HG02885 (cell line): ENCODE results near the gene GDAP2.
"Not testable (repeated sequence)": the region's sequence is repeated elsewhere in the genome, so short reads cannot be mapped to it uniquely, and the experiment has no call there.

Experiments used
- ATAC-seq: cut with Tn5 transposase; IDR thresholded peaks from one replicate; pipeline ENCODE4 v1.9.1; 2021; ENCODE audit warnings: mild to moderate bottlenecking; ENCODE audit not compliant: unreplicated experiment, poor library complexity

Gene GDAP2

GRCh38 chr1:117844478-117844877, 84.9 kb downstream of the GDAP2 start:
- not testable (repeated sequence) for ATAC-seq

DNA sequence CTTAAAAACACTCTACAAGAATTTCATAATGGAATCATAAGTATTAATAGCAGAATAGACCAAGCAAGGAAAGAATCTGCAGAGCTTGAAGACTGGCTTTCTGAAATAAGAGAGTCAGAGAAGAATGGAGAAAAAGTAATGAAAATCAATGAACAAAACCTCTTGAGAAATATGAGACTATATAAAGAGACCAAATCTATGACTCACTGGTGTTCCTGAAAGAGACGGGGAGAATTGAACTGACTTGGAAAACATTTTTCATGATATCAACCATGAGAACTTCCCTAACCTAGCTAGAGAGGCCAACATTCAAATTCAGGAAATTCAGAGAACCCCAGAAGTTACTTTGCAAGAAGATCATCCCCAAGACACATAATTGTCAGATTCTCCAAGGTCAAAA, 85.6 kb downstream of the GDAP2 start:
- ATAC-seq, result no peak

DNA sequence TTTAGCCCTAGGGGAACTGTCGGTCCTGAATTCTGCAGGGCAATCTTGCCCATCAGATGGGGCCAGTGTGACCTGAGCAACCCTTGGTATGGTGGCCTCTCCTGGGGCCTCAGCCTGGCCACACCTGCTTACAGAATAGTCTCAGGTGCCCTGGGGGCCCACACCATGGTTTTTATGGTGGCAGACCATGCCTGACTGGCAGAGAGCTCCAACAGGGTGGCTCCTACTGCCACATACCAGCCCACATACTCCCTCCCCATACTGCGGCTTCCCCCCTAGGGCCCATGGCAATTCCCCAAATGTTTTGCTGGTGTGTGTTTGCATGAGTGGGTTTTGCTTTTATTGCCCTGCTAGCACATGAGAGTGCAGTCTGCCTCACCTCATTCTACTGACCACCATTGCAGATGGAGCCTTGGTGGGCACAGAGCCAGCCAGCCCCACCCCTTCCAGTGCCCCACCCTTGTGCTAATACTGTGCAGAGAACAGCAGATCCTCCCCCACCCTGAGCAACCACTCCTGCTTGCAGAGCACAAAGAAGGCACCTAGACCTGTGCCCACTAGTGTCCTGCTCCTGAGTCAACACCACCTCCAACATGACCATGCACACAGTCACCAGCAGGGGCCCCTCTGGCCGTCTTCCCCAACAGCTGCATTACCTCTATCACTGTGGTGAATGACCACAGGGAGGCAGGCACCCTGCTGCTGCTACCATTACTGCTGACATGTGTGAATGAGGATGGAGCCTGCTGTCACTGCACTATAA, 86.8 kb downstream of the GDAP2 start:
- no peak for ATAC-seq

DNA sequence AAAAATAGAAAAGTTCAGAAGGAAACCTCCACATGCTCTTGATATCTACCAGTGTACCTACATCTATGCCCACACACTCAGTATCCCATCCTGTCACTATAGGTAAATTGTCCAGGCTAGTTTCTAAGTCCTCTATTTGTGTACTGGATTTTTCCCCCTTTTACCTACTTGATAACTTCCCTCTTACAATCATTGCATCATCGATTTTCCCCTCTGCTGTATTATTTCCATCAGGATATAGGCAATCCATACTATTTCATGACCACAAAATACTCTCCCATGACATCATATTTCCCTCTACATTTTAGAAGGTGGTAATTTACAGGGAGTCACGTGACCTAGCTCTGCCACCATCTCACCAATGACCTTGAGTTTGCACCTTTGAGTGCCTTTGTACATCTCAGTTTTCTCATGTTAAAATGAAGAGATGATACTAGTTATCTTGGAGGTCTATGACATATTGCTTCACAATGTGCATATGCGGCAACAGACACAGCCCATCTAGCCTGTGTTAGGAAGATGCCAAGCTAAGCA, 88.2 kb downstream of the GDAP2 start:
- no peak for ATAC-seq

- no peak for ATAC-seq
Observed at GRCh38 chr1:117838911-117839310, 90.5 kb downstream of the GDAP2 start.

GRCh38 chr1:117836069-117836468, 93.4 kb downstream of the GDAP2 start:
- peak; percentile 50 for ATAC-seq

DNA sequence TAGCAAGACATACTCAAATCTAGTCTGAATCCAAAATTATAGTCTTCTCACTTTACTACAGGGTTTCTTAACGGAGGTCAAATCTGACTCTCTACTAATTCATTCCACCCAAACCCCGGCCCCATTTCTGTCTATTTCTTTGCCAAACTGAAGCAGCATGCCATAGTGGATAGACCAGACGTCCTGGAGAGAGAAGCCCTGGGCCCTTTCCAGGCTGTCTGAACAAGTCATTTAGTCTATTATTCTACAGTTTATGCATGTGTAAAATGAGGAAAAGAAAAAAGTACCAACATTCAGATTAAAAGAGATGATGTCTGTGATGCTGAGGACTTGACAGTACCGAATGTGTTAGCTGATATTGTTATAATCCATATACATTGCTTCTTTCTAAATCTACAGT, 95.0 kb downstream of the GDAP2 start:
- ATAC-seq, result no peak

DNA sequence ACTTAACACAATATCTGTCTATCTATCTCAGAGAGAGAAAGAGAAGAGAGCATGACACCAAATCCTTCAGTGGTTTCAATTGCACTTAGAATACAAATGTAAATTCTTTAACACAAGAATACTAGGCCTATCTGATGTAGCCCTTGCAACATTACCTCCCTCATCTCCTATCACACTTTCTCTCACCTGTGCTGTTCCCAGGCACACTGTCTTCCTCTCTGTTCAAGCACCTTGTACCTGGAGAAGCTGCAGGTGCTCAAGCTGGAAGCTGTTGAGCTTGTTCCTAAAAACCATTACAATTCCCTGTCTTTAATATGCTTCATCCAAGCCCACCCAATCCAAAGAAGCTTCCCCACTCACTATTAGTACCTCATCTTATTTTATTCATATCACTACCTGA, 97.0 kb downstream of the GDAP2 start:
- no peak for ATAC-seq

- ATAC-seq, result no peak
Observed at GRCh38 chr1:117830222-117830621, 99.2 kb downstream of the GDAP2 start.

- no peak for ATAC-seq
Observed at GRCh38 chr1:117828201-117828600, 101.2 kb downstream of the GDAP2 start.

DNA sequence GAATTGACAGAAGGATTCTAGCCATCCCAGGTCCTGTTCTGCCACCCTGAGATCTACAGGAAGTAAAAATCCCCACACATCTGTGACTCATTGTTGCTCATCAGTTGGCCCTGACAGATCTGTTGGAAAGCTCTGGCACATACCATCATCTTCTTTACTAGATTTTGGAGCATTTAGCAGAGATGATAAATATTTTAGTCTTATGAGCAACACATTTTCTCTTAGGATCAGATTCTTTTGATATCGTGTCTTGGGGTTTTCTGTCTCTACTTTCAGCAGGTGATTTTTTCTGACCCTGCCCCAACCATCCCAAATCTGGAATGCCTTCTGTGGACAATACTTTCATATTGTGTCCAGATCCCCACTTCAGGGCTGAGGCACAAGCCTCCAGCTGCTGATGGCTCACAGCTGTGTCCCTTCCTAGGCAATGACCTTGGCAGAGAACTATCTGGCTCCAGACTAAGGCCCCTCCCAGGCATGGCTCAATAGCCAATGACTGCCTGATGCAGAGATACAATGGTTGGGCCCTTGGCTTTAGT, 102.8 kb downstream of the GDAP2 start:
- ATAC-seq, result no peak

GRCh38 chr1:117826119-117826518, 103.3 kb downstream of the GDAP2 start:
- no peak for ATAC-seq

GRCh38 chr1:117825414-117825813, 104.0 kb downstream of the GDAP2 start:
- ATAC-seq, result no peak

DNA sequence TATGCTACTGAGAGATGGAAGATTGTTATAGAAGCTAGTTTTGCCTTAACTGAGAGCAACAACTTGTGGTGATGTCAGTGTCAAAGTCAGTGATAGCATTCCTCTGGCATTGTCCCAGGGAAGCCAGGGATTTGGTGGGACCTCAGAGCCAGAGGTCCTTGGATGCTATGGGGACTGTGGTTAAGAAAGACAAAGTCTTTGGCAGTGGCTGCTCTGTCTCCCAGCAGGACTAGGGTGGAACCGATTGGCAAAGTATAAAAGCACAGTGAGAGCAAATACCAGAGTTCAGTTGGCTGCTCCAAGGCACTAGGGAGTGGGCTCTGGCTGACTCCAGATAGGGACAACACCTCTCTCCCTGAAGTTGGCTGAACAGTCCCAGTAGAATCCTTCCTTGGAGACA, 104.8 kb downstream of the GDAP2 start:
- no peak for ATAC-seq

- ATAC-seq, result no peak
Observed at GRCh38 chr1:117821774-117822482, 107.5 kb downstream of the GDAP2 start.

- ATAC-seq, result no peak
Observed at GRCh38 chr1:117821382-117821755, 108.1 kb downstream of the GDAP2 start.

DNA sequence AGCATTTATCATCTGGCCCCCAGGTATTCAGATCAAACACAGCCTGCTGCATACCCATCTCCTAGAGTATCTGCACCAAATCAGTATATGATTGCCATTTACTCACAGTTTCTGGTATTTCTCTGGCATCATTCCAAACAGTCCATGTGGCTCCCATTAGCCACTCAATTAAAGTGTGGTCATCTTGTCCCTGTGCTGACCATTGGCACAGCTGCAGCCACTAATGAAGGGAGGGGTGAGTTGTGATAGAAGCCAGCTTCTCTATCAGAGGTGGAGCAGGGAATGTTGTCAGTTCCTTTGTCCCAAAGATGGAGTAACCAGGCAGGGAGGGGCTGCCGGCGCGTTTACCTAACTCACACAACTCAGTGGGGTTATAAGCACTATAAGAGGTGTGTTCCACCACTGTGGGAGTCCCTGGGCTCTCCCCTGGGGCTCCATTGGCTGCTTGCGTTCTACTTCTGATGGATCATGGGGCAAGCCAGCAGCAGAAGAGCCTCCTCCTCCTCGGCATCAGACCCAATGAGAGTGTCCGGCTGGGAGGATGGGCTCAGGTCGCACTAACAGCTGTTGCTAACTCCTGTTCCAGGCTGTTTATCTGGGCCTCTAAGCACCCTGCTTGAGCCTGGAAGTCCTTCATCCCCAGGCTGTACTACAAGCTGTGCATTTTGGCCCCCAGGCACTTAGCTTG, 108.6 kb downstream of the GDAP2 start:
- ATAC-seq, result no peak

- no peak for ATAC-seq
Observed at GRCh38 chr1:117820096-117820495, 109.3 kb downstream of the GDAP2 start.

- no peak for ATAC-seq
Observed at GRCh38 chr1:117819301-117819700, 110.1 kb downstream of the GDAP2 start.

DNA sequence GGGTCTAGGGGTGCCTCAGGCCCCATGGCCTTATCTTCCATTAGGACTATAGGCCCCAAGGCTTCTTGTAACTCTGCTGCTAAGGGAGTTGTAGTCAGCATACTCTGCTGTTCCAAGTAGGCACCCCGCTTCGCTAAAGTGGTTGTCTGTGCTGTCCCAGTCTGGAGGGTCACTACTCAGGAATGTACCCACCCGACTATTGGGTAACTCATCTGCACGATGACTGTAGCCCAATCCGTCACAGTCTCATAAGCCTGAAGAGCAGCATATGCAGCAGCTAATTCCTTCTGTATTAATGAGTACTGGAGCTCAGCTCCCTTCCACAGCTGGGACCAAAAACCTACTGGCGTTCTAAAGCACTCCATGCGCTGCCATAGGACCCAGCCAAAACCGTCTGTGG, 111.0 kb downstream of the GDAP2 start:
- ATAC-seq, result no peak

GRCh38 chr1:117817629-117818028, 111.8 kb downstream of the GDAP2 start:
- no peak for ATAC-seq
